Measurements from ENCODE around the gene PLCB1.

DNA sequence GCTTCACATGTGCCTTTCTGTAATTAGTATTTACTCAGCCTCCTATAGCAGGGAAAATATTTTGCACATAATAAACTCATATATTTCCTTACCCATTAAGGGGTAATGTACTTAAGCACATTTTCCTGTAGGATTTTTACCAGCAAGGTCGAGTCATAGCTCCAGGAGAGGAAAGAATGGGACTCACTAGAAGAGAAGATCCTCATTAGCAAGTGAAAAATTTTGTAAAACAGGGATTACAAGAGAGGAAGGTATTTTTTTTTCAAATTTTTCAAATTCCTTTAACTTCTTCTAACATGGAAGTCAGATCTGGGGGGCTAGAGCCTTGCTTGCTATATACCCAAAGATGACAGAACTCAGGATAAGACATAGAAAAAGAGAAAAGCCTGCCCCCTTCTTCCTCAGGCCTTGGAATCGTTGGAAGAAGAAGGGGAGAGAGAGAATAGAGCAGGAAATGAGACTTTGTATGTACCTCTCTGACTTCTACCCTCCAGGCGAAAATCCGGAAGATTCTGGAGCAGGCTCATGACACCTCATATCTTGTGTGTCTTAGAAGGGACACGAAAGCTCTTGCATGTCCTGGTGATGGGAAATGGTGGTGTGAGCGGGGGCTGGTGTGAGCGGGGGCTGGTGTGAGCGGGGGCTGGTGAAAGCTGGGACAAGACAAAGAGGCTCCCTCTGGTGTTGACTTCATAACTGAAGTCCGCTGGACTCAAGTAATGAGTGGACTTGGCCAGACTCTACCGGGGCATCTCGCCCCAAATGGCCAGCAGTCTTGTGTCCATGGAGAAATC lies 679.9 kb downstream of the PLCB1 start:
- TF ChIP-seq, protein P1, sequence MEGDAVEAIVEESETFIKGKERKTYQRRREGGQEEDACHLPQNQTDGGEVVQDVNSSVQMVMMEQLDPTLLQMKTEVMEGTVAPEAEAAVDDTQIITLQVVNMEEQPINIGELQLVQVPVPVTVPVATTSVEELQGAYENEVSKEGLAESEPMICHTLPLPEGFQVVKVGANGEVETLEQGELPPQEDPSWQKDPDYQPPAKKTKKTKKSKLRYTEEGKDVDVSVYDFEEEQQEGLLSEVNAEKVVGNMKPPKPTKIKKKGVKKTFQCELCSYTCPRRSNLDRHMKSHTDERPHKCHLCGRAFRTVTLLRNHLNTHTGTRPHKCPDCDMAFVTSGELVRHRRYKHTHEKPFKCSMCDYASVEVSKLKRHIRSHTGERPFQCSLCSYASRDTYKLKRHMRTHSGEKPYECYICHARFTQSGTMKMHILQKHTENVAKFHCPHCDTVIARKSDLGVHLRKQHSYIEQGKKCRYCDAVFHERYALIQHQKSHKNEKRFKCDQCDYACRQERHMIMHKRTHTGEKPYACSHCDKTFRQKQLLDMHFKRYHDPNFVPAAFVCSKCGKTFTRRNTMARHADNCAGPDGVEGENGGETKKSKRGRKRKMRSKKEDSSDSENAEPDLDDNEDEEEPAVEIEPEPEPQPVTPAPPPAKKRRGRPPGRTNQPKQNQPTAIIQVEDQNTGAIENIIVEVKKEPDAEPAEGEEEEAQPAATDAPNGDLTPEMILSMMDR (conservative IDR thresholded peaks at IDR 0.05) = no peak
- no peak for TF ChIP-seq EZH2 (IDR thresholded peaks at IDR 0.05; ENCODE audit: low read depth)

All from PC-9 (cell line).